Kidney epithelial cell (primary cell): ENCODE measurements around the gene MMD2. TPM values are rescaled to one million over a fixed set of nuclear protein-coding genes. Genes with fewer than 3 reads are reported as not detected.
"Not testable (repeated sequence)": the region's sequence is repeated elsewhere in the genome, so short reads cannot be mapped to it uniquely, and the experiment has no call there.

Experiments used
- DNase-seq: peaks from one replicate; pipeline ENCODE4 v3.0.0-alpha.2; 2010; ENCODE audit warnings: low read depth
- H3K27me3 ChIP-seq: 2 replicates; pipeline ENCODE4 v1.6.0; 2011; ENCODE audit warnings: low read length; ENCODE audit not compliant: control insufficient read depth, insufficient read depth
- H3K36me3 ChIP-seq: 2 replicates; pipeline ENCODE4 v1.5.1; 2011; ENCODE audit warnings: low read length; ENCODE audit not compliant: control insufficient read depth, insufficient read depth
- H3K4me3 ChIP-seq: 2 replicates; pipeline ENCODE4 v1.5.1; 2011; ENCODE audit warnings: low read depth, mild to moderate bottlenecking, control low read depth, low read length
- CTCF ChIP-seq: IDR thresholded peaks from 2 replicates; pipeline ENCODE4 v1.5.1; 2011; ENCODE audit warnings: mild to moderate bottlenecking, moderate library complexity, low read length, control low read depth, inconsistent platforms; ENCODE audit not compliant: insufficient read depth, poor library complexity, severe bottlenecking
- total RNA-seq: library from RNA; depleted of rRNA; stranded (reverse); fragments of >200 nt; gene quantifications from 2 replicates; pipeline ENCODE4 v1.2.3, GENCODE V29; 2015

Gene MMD2
- total RNA-seq, 1 donor from 2014 or later: not detected

DNA sequence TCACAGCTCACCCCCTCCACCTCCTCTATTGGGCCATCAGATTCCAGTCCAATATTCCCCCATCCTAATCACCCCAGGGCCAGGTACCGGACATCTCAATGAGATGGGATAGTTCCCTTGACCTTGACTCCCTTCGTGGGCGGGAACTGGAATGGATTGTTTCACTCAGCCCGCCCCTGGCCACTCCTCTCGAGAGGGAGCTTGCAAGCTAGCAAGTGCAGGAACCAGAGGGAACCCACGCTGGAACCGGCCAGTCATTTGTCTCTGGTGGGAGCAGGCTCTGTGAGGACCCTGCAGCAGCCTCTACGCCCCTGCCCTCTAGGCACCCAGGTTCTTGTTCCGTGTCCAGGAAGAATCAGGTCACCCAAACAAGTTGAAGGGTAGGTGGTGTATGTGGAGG lies 64.5 kb downstream of the MMD2 start:
- no peaks in the 10 kb centered on the region for H3K36me3 ChIP-seq
- H3K4me3 ChIP-seq: no peak overlapping the region
- DNase-seq: no peak
- no peak for TF ChIP-seq CTCF
- H3K27me3 ChIP-seq: no peaks in the 10 kb centered on the region

- no peak for TF ChIP-seq CTCF
- H3K36me3 ChIP-seq: no peaks in the 10 kb centered on the region
- no peak for DNase-seq
- H3K4me3 ChIP-seq: no peak overlapping the region
- no peaks in the 10 kb centered on the region for H3K27me3 ChIP-seq
Measured at GRCh38 chr7:4893929-4894475, 65.0 kb downstream of the MMD2 start.

DNA sequence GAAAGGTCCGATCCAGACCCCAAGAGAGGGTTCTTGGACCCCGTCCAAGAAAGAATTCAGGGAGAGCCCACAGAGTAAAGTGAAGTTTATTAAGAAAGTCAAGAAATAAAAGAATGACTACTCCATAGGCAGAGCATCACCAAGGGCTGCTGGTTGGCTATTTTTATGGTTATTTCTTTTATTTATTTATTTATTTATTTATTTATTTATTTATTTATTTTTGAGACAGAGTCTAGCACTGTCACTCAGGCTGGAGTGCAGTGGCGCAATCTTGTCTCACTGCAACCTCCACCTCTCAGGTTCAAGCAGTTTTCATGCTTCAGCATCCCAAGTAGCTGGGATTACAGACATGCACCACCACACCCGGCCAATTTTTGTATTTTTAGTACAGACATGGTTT lies 65.8 kb downstream of the MMD2 start:
- H3K4me3 ChIP-seq, H3K36me3 ChIP-seq, H3K27me3 ChIP-seq, DNase-seq: not testable (repeated sequence)

DNA sequence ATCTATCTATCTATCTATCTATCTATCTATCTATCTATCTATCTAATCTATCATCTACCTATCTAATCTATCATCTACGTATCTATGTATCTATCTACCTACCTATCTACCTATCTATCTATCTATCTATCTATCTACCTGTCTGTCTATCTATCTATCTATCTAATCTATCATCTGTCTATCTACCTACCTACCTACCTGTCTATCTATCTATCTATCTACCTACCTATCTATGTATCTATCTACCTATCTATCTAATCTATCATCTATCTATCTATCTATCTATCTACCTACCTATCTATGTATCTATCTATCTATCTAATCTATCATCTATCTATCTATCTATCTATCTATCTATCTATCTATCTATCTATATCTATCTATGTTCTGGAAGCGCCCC lies 67.5 kb downstream of the MMD2 start:
- not testable (repeated sequence) for H3K36me3 ChIP-seq, H3K4me3 ChIP-seq, DNase-seq, H3K27me3 ChIP-seq

GRCh38 chr7:4889682-4890081 lies 69.3 kb downstream of the MMD2 start:
- H3K27me3 ChIP-seq: no peaks in the 10 kb centered on the region
- H3K4me3 ChIP-seq: no peak overlapping the region
- no peaks in the 10 kb centered on the region for H3K36me3 ChIP-seq
- TF ChIP-seq CTCF: no peak
- no peak for DNase-seq

DNA sequence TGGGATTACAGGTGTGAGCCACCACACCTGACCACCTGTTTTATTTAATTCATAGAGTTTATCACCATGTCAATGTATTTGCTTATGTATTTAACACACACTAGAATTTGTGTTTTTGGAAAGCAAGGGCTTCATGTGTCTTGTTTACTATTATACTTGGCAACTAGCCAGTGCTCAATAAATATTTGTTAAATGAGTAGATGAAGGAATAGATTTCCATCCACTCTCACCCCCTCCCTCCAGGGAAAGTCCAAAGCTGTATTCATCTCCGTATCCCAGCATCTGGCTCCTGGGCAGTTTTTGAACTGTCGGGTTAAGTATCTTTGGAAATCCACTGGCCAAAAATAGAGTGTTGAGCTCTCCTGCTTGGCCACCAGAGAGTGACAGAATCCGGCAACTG lies 70.8 kb downstream of the MMD2 start:
- Histone ChIP-seq H3K4me3 (no peak overlapping the region), H3K27me3 (peaks cover 7% of the 10 kb centered on the region), H3K36me3 (no peaks in the 10 kb centered on the region)
- TF ChIP-seq CTCF: no peak
- no peak for DNase-seq

GRCh38 chr7:4886671-4887070 lies 72.3 kb downstream of the MMD2 start:
- no peak for DNase-seq
- H3K4me3 ChIP-seq: no peak overlapping the region
- TF ChIP-seq CTCF: no peak
- H3K36me3 ChIP-seq: no peaks in the 10 kb centered on the region
- peaks cover 20% of the 10 kb centered on the region for H3K27me3 ChIP-seq
